SK-N-SH (cell line): ENCODE data around the gene RNF113B. TPM values are rescaled to one million over a fixed set of nuclear protein-coding genes. Genes with fewer than 3 reads are reported as not detected.

ENCODE experiments used
- CTCF ChIA-PET: fragments of 300-600, 350-600 bp; formaldehyde crosslinking; extraction: SDS; loops from one replicate; lab custom pipeline; 2021; lab: Yijun Ruan, JAX
- POLR2A ChIA-PET: fragments of 350-600 bp; sonication (Branson Sonifier 250); formaldehyde crosslinking; extraction: SDS; loops from one replicate; lab custom pipeline; 2020; ENCODE audit warnings: antibody characterized with exemption, inconsistent platforms; lab: Yijun Ruan, JAX
- DNase-seq: peaks from one replicate; pipeline ENCODE4 v3.0.0; 2012
- H2AFZ ChIP-seq: fragments of 200-600 bp; sonication (generic); 2 replicates; pipeline ENCODE4 v1.8.1; 2016; ENCODE audit warnings: antibody characterized with exemption, mild to moderate bottlenecking, low read depth
- H3F3A ChIP-seq: fragments of 200-600 bp; sonication (generic); replicated peaks from 2 replicates; pipeline ENCODE3; 2016; ENCODE audit warnings: antibody characterized with exemption, mild to moderate bottlenecking; ENCODE audit not compliant: insufficient read depth
- H3K27ac ChIP-seq, 2 experiments: fragments of 200-500 bp in 1 of 2; fragments of 200-600 bp in 1 of 2; sonication (Bioruptor generic) in 1 of 2; sonication (generic), shearing (Covaris generic) in 1 of 2; 2 replicates each; pipeline versions ENCODE4 v1.5.1 to v1.6.1; 2014 to 2016; ENCODE audit warnings: low read depth in 2 of 2, inconsistent platforms in 1 of 2, low read length in 1 of 2, mild to moderate bottlenecking in 1 of 2, mixed read lengths in 1 of 2
- H3K27me3 ChIP-seq: fragments of 200-600 bp; sonication (generic), shearing (Covaris generic); 2 replicates; pipeline ENCODE4 v1.6.1; 2016; ENCODE audit warnings: mixed run types; ENCODE audit not compliant: insufficient read depth
- H3K36me3 ChIP-seq, 2 experiments: fragments of 200-500 bp in 1 of 2; fragments of 200-600 bp in 1 of 2; sonication (Bioruptor generic) in 1 of 2; sonication (generic) in 1 of 2; replicated peaks in 1 of 2; 2 replicates each; pipeline versions ENCODE3 to v1.5.1; 2014 to 2016; ENCODE audit warnings: low read length in 1 of 2, mild to moderate bottlenecking in 1 of 2; ENCODE audit not compliant: insufficient read depth in 2 of 2, control insufficient read depth in 1 of 2
- H3K4me1 ChIP-seq, 2 experiments: fragments of 200-500 bp in 1 of 2; fragments of 200-600 bp in 1 of 2; sonication (Bioruptor generic) in 1 of 2; sonication (generic), shearing (Covaris generic) in 1 of 2; 2 replicates each; pipeline versions ENCODE4 v1.5.1 to v1.6.1; 2014 to 2016; ENCODE audit warnings: low read depth in 1 of 2, low read length in 1 of 2, mixed run types in 1 of 2; ENCODE audit not compliant: insufficient read depth in 2 of 2, control insufficient read depth in 1 of 2
- H3K4me2 ChIP-seq: fragments of 200-600 bp; sonication (generic), shearing (Covaris generic); 2 replicates; pipeline ENCODE4 v1.6.1; 2017; ENCODE audit warnings: mixed run types
- H3K4me3 ChIP-seq, 2 experiments: fragments of 200-500 bp in 1 of 2; fragments of 200-600 bp in 1 of 2; sonication (Bioruptor generic) in 1 of 2; sonication (generic), shearing (Covaris generic) in 1 of 2; 2 replicates each; pipeline versions ENCODE4 v1.5.1 to v1.8.1; 2014 to 2016; ENCODE audit warnings: low read depth in 2 of 2, inconsistent platforms in 1 of 2, low read length in 1 of 2, mild to moderate bottlenecking in 1 of 2, mixed read lengths in 1 of 2, moderate library complexity in 1 of 2
- H3K79me2 ChIP-seq: fragments of 200-600 bp; sonication (generic); 2 replicates; pipeline ENCODE4 v1.8.1; 2017; ENCODE audit warnings: mild to moderate bottlenecking; ENCODE audit not compliant: insufficient read depth
- H3K9ac ChIP-seq: fragments of 200-600 bp; sonication (generic); 2 replicates; pipeline ENCODE4 v1.6.1; 2017; ENCODE audit warnings: mixed run types
- H3K9me2 ChIP-seq: fragments of 200-600 bp; sonication (generic); 2 replicates; pipeline ENCODE4 v1.6.1; 2017; ENCODE audit warnings: mixed run types
- H3K9me3 ChIP-seq: fragments of 200-600 bp; sonication (generic); 2 replicates; pipeline ENCODE4 v1.6.1; 2017; ENCODE audit warnings: mixed run types, mild to moderate bottlenecking, moderate library complexity
- H4K20me1 ChIP-seq: fragments of 200-600 bp; sonication (generic); 2 replicates; pipeline ENCODE4 v1.6.1; 2017; ENCODE audit warnings: mild to moderate bottlenecking, mixed run types; ENCODE audit not compliant: insufficient read depth
- ELF1 ChIP-seq: IDR thresholded peaks from 2 replicates; pipeline ENCODE4 v1.4.0; 2012
- EP300 ChIP-seq, 2 experiments: IDR thresholded peaks; 2 replicates each; pipeline versions ENCODE4 v1.4.0 to v1.6.1; 2012; ENCODE audit warnings: borderline replicate concordance in 1 of 2, low read depth in 1 of 2, low read length in 1 of 2
- EZH2phosphoT487 ChIP-seq: fragments of 200-600 bp; sonication (generic); IDR thresholded peaks from 2 replicates; pipeline ENCODE4 v1.6.1; 2017; ENCODE audit warnings: low read depth, mixed run types, mild to moderate bottlenecking, antibody characterized with exemption, moderate library complexity, borderline replicate concordance
- FOSL2 ChIP-seq: IDR thresholded peaks from 2 replicates; pipeline ENCODE4 v1.4.0; 2012; ENCODE audit warnings: low read depth, mild to moderate bottlenecking, moderate library complexity, borderline replicate concordance
- MEF2A ChIP-seq: IDR thresholded peaks from 2 replicates; pipeline ENCODE4 v1.4.0; 2012; ENCODE audit warnings: low read depth, borderline replicate concordance
- RAD21 ChIP-seq: IDR thresholded peaks from 2 replicates; pipeline ENCODE4 v1.6.1; 2012; ENCODE audit warnings: mild to moderate bottlenecking, low read length
- RCOR1 ChIP-seq: fragments of 150-350 bp; IDR thresholded peaks from 2 replicates; pipeline ENCODE4 v1.6.1; 2017; ENCODE audit warnings: antibody characterized with exemption, low read length
- TCF12 ChIP-seq: IDR thresholded peaks from 2 replicates; pipeline ENCODE4 v1.4.0; 2012
- WGBS: methylation state at CpG from one replicate; pipeline ENCODE4 v1.1.6; 2017; ENCODE audit warnings: low lambda C conversion rate; 5-methylcytosine and 5-hydroxymethylcytosine counted together
- polyA plus RNA-seq, 3 experiments: library from polyadenylated mRNA; depleted of rRNA; stranded (reverse); fragments of >200 nt; gene quantifications; 2 replicates each; pipeline ENCODE4 v1.2.3, GENCODE V29; 2012
- TF ChIP-seq, protein P1 (sequence below): IDR thresholded peaks from 2 replicates; pipeline ENCODE4; 2012
- TF ChIP-seq, protein P2 (sequence below): IDR thresholded peaks from 2 replicates; pipeline ENCODE4 v1.4.0; 2012; ENCODE audit warnings: low read depth, borderline replicate concordance

RNF113B gene
- polyA plus RNA-seq, 1 of the 3 experiments (the other 2 are of a cell fraction), result not detected

DNA sequence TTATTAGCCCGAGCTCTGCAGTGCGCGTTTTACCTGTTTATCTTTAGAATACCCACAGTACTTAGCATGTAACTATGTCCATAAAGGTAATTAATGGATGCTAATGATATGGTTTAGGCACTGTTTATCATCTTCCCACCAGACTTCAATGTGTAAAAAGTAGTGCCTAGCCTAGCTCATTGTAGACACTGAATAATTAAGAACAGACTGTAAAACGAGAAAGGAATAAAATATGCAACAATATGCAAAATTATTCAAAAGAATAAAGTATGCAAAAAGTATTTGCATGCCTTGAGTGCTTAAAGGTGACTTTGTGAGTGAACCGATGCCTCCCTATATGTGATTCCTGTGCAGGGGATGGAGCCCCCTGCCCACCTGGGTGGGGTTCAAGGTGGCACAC lies 35.7 kb upstream of the RNF113B start:
- 94% methylated on average over 5 of the region's 5 CpGs for WGBS
- CTCF ChIA-PET, result interaction anchor here (0.6 kb wide), 1 partner anchor 162 kb away, joined by 3 read pairs; no protein-coding TSS in a partner anchor
- no peak overlapping the region for H3K4me2 ChIP-seq
- POLR2A ChIA-PET, result no interaction called here
- no peak overlapping the region for H2AFZ ChIP-seq
- H3K36me3 ChIP-seq, result peaks cover 0 to 3% of the 10 kb centered on the region in 2 experiments
- H3K9me2 ChIP-seq, result no peaks in the 10 kb centered on the region
- no peak overlapping the region for H3K4me3 ChIP-seq
- DNase-seq, result no peak
- no peak overlapping the region for H3K9ac ChIP-seq
- H3K79me2 ChIP-seq, result peaks cover 37% of the 10 kb centered on the region
- H3K9me3 ChIP-seq, result no peaks in the 10 kb centered on the region
- H3K27ac ChIP-seq, result no peak overlapping the region
- peaks cover 13 to 30% of the 10 kb centered on the region in 2 experiments; a peak in 3 of 4 replicates for H3K4me1 ChIP-seq
- H4K20me1 ChIP-seq, result no peaks in the 10 kb centered on the region
- no peak for TF ChIP-seq RCOR1
- TF ChIP-seq, protein P1, sequence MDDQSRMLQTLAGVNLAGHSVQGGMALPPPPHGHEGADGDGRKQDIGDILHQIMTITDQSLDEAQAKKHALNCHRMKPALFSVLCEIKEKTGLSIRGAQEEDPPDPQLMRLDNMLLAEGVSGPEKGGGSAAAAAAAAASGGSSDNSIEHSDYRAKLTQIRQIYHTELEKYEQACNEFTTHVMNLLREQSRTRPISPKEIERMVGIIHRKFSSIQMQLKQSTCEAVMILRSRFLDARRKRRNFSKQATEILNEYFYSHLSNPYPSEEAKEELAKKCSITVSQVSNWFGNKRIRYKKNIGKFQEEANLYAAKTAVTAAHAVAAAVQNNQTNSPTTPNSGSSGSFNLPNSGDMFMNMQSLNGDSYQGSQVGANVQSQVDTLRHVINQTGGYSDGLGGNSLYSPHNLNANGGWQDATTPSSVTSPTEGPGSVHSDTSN, result no peak
- TF ChIP-seq, protein P2, sequence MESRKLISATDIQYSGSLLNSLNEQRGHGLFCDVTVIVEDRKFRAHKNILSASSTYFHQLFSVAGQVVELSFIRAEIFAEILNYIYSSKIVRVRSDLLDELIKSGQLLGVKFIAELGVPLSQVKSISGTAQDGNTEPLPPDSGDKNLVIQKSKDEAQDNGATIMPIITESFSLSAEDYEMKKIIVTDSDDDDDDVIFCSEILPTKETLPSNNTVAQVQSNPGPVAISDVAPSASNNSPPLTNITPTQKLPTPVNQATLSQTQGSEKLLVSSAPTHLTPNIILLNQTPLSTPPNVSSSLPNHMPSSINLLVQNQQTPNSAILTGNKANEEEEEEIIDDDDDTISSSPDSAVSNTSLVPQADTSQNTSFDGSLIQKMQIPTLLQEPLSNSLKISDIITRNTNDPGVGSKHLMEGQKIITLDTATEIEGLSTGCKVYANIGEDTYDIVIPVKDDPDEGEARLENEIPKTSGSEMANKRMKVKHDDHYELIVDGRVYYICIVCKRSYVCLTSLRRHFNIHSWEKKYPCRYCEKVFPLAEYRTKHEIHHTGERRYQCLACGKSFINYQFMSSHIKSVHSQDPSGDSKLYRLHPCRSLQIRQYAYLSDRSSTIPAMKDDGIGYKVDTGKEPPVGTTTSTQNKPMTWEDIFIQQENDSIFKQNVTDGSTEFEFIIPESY, result no peak
- no peaks in the 10 kb centered on the region for H3K27me3 ChIP-seq
- peaks cover 22% of the 10 kb centered on the region for H3F3A ChIP-seq

DNA sequence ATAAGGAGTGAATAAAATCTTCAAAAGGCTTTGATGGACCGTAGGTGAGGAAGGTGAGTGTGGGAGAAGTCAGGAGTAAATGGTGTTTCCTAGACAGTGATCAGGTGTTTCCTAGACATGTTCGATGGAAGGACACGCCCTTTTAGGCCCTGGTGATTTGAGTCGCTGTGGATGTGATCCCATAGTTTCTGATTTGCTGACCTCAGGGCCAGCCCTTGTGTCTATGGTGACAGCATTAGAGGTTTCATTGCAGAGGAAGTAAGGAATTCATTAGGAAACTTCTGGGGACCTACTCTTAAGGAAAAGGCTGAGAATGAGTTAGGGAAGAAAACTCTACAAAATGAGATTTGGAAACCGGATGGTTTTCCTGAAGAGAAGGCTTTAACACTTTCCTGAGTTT lies 31.5 kb upstream of the RNF113B start:
- WGBS, result 99% methylated on average over 5 of the region's 5 CpGs
- H4K20me1 ChIP-seq, result no peaks in the 10 kb centered on the region
- no peak overlapping the region for H3K4me3 ChIP-seq
- H3K9me2 ChIP-seq, result no peaks in the 10 kb centered on the region
- H3K79me2 ChIP-seq, result peaks cover 60% of the 10 kb centered on the region
- H3K9ac ChIP-seq, result no peak overlapping the region
- H3K9me3 ChIP-seq, result peaks cover 5% of the 10 kb centered on the region
- H2AFZ ChIP-seq, result no peak overlapping the region
- TF ChIP-seq EP300 (IDR thresholded peaks at IDR 0.05; ENCODE audit: borderline replicate concordance in 1 of 2, low read depth in 1 of 2, low read length in 1 of 2), result no peak
- no peak for TF ChIP-seq FOSL2
- TF ChIP-seq RAD21, result no peak
- no peak for TF ChIP-seq MEF2A
- TF ChIP-seq ELF1, result no peak
- no peak for TF ChIP-seq TCF12
- TF ChIP-seq EZH2phosphoT487, result no peak
- TF ChIP-seq, all 33 proteins: peak for 0
- POLR2A ChIA-PET, result interaction anchor here (0.6 kb wide), 1 partner anchor 627 kb away, joined by 5 read pairs; no protein-coding TSS in a partner anchor
- Histone ChIP-seq H3K4me1 (peaks cover 0 to 11% of the 10 kb centered on the region in 2 experiments; a peak in 2 of 4 replicates), H3K4me2 (no peak overlapping the region), H3F3A (peaks cover 13% of the 10 kb centered on the region), H3K36me3 (peaks cover 0 to 5% of the 10 kb centered on the region in 2 experiments), H3K27me3 (no peaks in the 10 kb centered on the region), H3K27ac (peak overlapping the region in 1 of 2 experiments; percentile 78; a peak in 1 of 4 replicates)
- no peak for DNase-seq
- CTCF ChIA-PET, result no interaction called here
